Naive thymus-derived CD4-positive, alpha-beta T cell (primary cell): ENCODE measurements around the gene RNF167. TPM values are rescaled to one million over a fixed set of nuclear protein-coding genes. Genes with fewer than 3 reads are reported as not detected.

Experiments used
- ATAC-seq: fragments of 150-1000 bp; cut with Tn5 transposase; 2 replicates; pipeline ENCODE4 v1.10.0; 2021; ENCODE audit warnings: mild to moderate bottlenecking, moderate library complexity
- CTCF ChIA-PET: fragments of 350-600 bp; sonication (Branson Sonifier 250); formaldehyde crosslinking; loops from one replicate; lab custom pipeline; 2021; ENCODE audit warnings: antibody characterized with exemption; lab: Charles Lee
- POLR2A ChIA-PET: fragments of 350-600 bp; sonication (Branson Sonifier 250); formaldehyde crosslinking; loops from one replicate; lab custom pipeline; 2021; ENCODE audit warnings: antibody characterized with exemption, inconsistent platforms; lab: Charles Lee
- DNase-seq, 9 donors: peaks; one replicate each; pipeline versions ENCODE4 v3.0.0 to v3.0.0-alpha.2; 2020 to 2022; ENCODE audit warnings: mixed read lengths in 1 of 9
- H3K27ac ChIP-seq: one replicate; pipeline ENCODE4 v1.7.0; 2013; ENCODE audit warnings: mild to moderate bottlenecking, low read depth, low read length, moderate library complexity
- H3K27me3 ChIP-seq, 2 donors: one replicate each; pipeline ENCODE4 v1.7.0; 2013; ENCODE audit warnings: low read length in 2 of 2, mild to moderate bottlenecking in 2 of 2, moderate library complexity in 2 of 2; ENCODE audit not compliant: control insufficient read depth in 2 of 2, insufficient read depth in 2 of 2
- H3K36me3 ChIP-seq, 3 experiments: 1 replicate in 2 of 3; 2 replicates in 1 of 3; pipeline ENCODE4 v1.7.0; 2013; ENCODE audit warnings: low read length in 3 of 3, mild to moderate bottlenecking in 3 of 3, moderate library complexity in 1 of 3; ENCODE audit not compliant: insufficient read depth in 3 of 3, control insufficient read depth in 2 of 3
- H3K4me1 ChIP-seq, 2 donors: one replicate each; pipeline ENCODE4 v1.7.0; 2013; ENCODE audit warnings: low read length in 2 of 2, mild to moderate bottlenecking in 2 of 2, moderate library complexity in 1 of 2; ENCODE audit not compliant: control insufficient read depth in 2 of 2, insufficient read depth in 2 of 2
- H3K4me3 ChIP-seq: 2 replicates; pipeline ENCODE4 v1.7.0; 2013; ENCODE audit warnings: mild to moderate bottlenecking, low read length
- H3K9me3 ChIP-seq, 3 experiments: 1 replicate in 2 of 3; 2 replicates in 1 of 3; pipeline ENCODE4 v1.7.0; 2013; ENCODE audit warnings: low read length in 3 of 3; ENCODE audit not compliant: control insufficient read depth in 2 of 3
- H3K27ac Mint-ChIP-seq, 9 donors: one replicate each; pipeline ENCODE4 v1.8.0; 2020 to 2022; ENCODE audit warnings: mixed read lengths in 9 of 9, mild to moderate bottlenecking in 8 of 9, moderate library complexity in 5 of 9, inconsistent platforms in 2 of 9
- H3K27me3 Mint-ChIP-seq, 5 donors: one replicate each; pipeline ENCODE4 v1.8.0; 2021 to 2022; ENCODE audit warnings: mixed read lengths in 5 of 5, mild to moderate bottlenecking in 1 of 5
- H3K36me3 Mint-ChIP-seq, 5 donors: one replicate each; pipeline ENCODE4 v1.8.0; 2020 to 2022; ENCODE audit warnings: mixed read lengths in 5 of 5, mild to moderate bottlenecking in 3 of 5, inconsistent platforms in 1 of 5
- H3K4me1 Mint-ChIP-seq, 7 donors: one replicate each; pipeline ENCODE4 v1.8.0; 2020 to 2022; ENCODE audit warnings: mixed read lengths in 7 of 7, mild to moderate bottlenecking in 3 of 7, inconsistent platforms in 1 of 7
- H3K4me3 Mint-ChIP-seq, 10 donors: one replicate each; pipeline ENCODE4 v1.8.0; 2020 to 2022; ENCODE audit warnings: mild to moderate bottlenecking in 10 of 10, mixed read lengths in 10 of 10, moderate library complexity in 6 of 10, inconsistent platforms in 2 of 10
- H3K9me3 Mint-ChIP-seq, 11 donors: one replicate each; pipeline ENCODE4 v1.8.0; 2020 to 2022; ENCODE audit warnings: mixed read lengths in 11 of 11, mild to moderate bottlenecking in 4 of 11, inconsistent platforms in 1 of 11, moderate library complexity in 1 of 11
- intact Hi-C, 2 donors: fragments of 100-400 bp; cut with micrococcal nuclease; formaldehyde crosslinking; loops; one replicate each; pipeline ENCODE4 v1.15.1; 2023
- polyA plus RNA-seq, 2 donors: library from polyadenylated mRNA; unstranded; fragments of 300-500 nt; fragmentation: Illumina TruSeq; gene quantifications; one replicate each; pipeline ENCODE4 v1.2.3, GENCODE V29; 2021
- total RNA-seq, 6 experiments: library from RNA in 5 of 6; stranded (reverse) in 5 of 6; gene quantifications; 1 replicate in 5 of 6; 2 replicates in 1 of 6; pipeline ENCODE4 v1.2.3 and lab custom pipeline; 2021 to 2026

The RNF167 gene
- total and polyA plus RNA-seq, 7 experiments from 2014 or later, result 25.3 to 248 (median 103) TPM

DNA sequence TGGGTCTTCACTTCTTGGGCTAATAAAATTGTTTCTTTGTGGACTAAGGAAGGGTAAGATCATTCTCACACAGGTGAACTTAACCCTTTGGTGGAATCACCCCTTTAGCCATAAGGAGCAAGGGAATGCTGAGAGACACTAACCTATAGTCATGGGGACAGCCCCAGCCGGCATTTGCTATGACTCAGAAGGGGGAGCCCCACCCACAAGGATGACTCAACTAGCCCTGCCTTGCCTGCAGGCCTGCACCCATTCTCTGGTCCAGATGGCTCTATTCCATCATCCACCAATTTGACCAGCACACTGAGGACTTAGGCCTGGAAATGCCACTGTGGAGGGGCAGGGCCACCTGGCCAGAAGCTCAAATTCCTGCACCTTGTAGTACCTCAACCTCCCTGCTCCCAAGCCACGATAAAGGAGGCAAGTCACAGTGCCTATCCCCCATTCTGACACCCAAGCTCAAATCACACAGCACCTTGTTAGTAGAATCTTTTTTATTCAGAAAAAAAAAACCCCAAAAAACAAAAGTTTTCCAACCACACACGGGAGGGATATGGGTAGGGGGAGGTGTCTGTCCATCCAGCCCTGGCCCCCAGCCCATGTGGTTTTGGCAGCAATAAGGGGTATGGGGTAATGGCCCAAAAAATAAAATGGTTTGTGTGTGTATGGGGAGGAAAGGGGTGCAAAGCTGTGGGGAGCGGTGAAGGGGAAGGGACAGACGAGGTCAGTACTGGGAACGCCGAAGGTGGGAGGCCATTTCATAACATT, 5.3 kb downstream of the RNF167 start:
- Mint-ChIP-seq H3K36me3 (peaks cover 5 to 65% (median 37%) of the 10 kb centered on the region in 5 donors), H3K4me3 (peak overlapping the region; percentile 86 to 100 (median 96)), H3K27ac (peak overlapping the region; percentile 68 to 98 (median 93)), H3K9me3 (peaks cover 0 to 6% (median 0%) of the 10 kb centered on the region in 11 donors), H3K4me1 (peaks cover 58 to 66% (median 60%) of the 10 kb centered on the region in 7 donors), H3K27me3 (peaks cover 0 to 2% (median 0%) of the 10 kb centered on the region in 5 donors)
- H3K36me3 ChIP-seq, result peaks cover 14 to 48% (median 16%) of the 10 kb centered on the region in 3 experiments
- intact Hi-C loops, result loop anchor here (5.0 to 10.0 kb wide), 4 partner anchors 113 to 1709 kb away; partner anchors contain the start of genes ZNF594 (in 2 of the 2), C17orf100 (in 1 of the 2), MED31 (in 1 of the 2) and MINK1 (in 1 of the 2)
- peak overlapping the region; percentile 89 for H3K27ac ChIP-seq
- peak; percentile 32 for ATAC-seq
- H3K9me3 ChIP-seq, result no peaks in the 10 kb centered on the region
- peak in 3 of 9 donors; percentile 35 to 83 (median 70) for DNase-seq
- no peaks in the 10 kb centered on the region for H3K27me3 ChIP-seq
- H3K4me1 ChIP-seq, result peaks cover 51 to 52% of the 10 kb centered on the region in 2 donors
- ChIA-PET POLR2A (interaction anchor here (0.5 to 13.0 kb wide), 11 partner anchors 23 to 305 kb away, joined by 3 to 278 read pairs (median 4); partner anchors contain the start of genes C17orf107, CAMTA2, INCA1 and KIF1C), CTCF (interaction anchor here (0.6 to 2.1 kb wide), 2 partner anchors 22 to 46 kb away, joined by 3 to 9 read pairs; partner anchors contain the start of gene SPAG7)
- peak overlapping the region; percentile 56 for H3K4me3 ChIP-seq

DNA sequence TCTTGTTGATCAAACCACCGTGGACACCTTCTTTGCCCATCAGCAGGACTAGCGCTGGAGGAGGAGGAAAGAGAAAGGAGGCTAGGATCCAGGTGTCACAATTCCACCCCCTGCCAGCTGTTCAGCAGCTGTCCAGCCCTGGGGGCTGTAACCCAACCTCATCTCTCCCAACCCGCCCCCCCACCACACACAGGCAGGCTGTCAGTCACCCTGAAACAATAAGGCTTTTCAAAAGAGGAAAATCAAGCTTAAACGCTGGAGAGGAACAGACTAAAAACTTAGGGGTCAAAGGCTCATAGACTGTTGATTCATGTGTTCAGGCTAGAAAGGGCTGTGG, 5.8 kb downstream of the RNF167 start:
- H3K4me3 Mint-ChIP-seq, result peak overlapping the region; percentile 92 to 100 (median 96)
- H3K36me3 Mint-ChIP-seq, result peaks cover 5 to 62% (median 37%) of the 10 kb centered on the region in 5 donors
- H3K9me3 Mint-ChIP-seq, result peaks cover 0 to 6% (median 0%) of the 10 kb centered on the region in 11 donors
- CTCF ChIA-PET, result interaction anchor here (0.6 to 2.1 kb wide), 2 partner anchors 21 to 46 kb away, joined by 3 to 9 read pairs; partner anchors contain the start of gene SPAG7
- Histone ChIP-seq H3K4me3 (peak overlapping the region; percentile 98), H3K27me3 (no peaks in the 10 kb centered on the region), H3K27ac (peak overlapping the region; percentile 89), H3K9me3 (no peaks in the 10 kb centered on the region), H3K4me1 (peaks cover 51 to 57% of the 10 kb centered on the region in 2 donors), H3K36me3 (peaks cover 14 to 46% (median 16%) of the 10 kb centered on the region in 3 experiments)
- peaks cover 0 to 2% (median 0%) of the 10 kb centered on the region in 5 donors for H3K27me3 Mint-ChIP-seq
- peak overlapping the region in 8 of 9 donors; percentile 92 to 98 (median 94) for H3K27ac Mint-ChIP-seq
- H3K4me1 Mint-ChIP-seq, result peaks cover 63 to 70% (median 64%) of the 10 kb centered on the region in 7 donors
- ATAC-seq, result no peak
- POLR2A ChIA-PET, result interaction anchor here (0.5 to 13.0 kb wide), 11 partner anchors 22 to 304 kb away, joined by 3 to 278 read pairs (median 4); partner anchors contain the start of genes C17orf107, CAMTA2, INCA1 and KIF1C
- intact Hi-C loops, result loop anchor here (2.0 to 10.0 kb wide), 5 partner anchors 113 to 1709 kb away; partner anchors contain the start of genes MINK1 (in 2 of the 2), ZNF594 (in 2 of the 2), C17orf100 (in 1 of the 2) and MED31 (in 1 of the 2)
- no peak for DNase-seq

DNA sequence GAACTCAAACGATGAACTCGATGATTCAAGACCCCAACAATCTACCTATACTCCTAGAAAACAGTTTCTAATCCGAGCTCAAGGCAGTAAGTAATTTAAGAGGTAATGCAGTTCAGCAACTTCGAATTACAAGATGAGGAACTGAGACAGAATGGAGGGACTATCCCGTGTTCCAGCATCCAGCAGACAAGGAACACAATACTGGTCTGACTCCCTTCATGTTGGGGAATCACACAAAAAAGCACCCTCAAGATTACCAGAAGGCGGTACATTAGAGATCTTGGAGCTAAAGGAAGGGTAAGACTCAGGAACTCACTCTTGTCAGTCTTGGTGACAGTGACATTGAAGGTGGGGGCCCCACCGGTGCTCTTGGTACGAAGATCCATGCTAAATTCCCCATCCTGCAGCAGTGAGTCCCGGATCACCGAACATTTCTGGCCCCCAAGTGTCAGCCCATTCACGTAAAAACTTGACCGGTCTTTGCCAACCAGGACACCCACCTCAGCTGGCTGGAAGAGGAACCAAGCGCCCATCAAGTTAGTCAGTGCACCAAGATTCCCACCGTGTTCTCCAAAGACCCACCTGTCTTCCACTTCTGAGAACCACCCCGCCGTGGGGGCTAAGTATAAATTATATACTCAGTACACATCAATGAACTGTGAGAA, 6.4 kb downstream of the RNF167 start:
- intact Hi-C loops, result loop anchor here (2.0 to 10.0 kb wide), 5 partner anchors 114 to 1708 kb away; partner anchors contain the start of genes MINK1 (in 2 of the 2), ZNF594 (in 2 of the 2), C17orf100 (in 1 of the 2) and MED31 (in 1 of the 2)
- POLR2A ChIA-PET, result interaction anchor here (0.8 to 13.0 kb wide), 10 partner anchors 22 to 156 kb away, joined by 3 to 278 read pairs (median 4); partner anchors contain the start of genes C17orf107, CAMTA2, INCA1 and KIF1C
- ATAC-seq, result no peak

DNA sequence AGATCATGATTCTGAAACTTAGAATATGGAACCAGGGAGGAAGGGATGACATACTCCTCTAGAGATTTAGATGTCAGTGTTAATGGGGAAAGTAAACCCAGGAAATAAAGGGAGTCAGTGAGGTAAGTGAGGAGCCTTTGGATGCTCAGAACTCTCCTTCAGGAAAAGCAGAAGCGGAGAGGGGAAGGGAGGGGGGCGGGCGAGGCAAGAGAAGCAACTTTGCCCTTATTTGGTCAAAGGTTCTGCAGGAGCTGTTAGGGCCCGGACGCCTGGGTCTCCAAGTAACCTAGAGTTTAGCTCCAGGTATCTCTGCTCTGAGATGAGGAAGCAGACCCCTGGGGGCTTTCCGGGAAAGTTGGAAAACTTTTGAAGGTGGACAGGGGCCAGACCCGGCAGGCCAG, 6.9 kb downstream of the RNF167 start:
- intact Hi-C loops, result loop anchor here (2.0 to 10.0 kb wide), 5 partner anchors 114 to 1708 kb away; partner anchors contain the start of genes MINK1 (in 2 of the 2), ZNF594 (in 2 of the 2), C17orf100 (in 1 of the 2) and MED31 (in 1 of the 2)
- H3K36me3 Mint-ChIP-seq, result peaks cover 5 to 51% (median 30%) of the 10 kb centered on the region in 5 donors
- Histone ChIP-seq H3K9me3 (no peaks in the 10 kb centered on the region), H3K27ac (peak overlapping the region; percentile 89), H3K27me3 (no peaks in the 10 kb centered on the region), H3K4me1 (peaks cover 46 to 54% of the 10 kb centered on the region in 2 donors), H3K4me3 (peak overlapping the region; percentile 98), H3K36me3 (peaks cover 14 to 46% (median 16%) of the 10 kb centered on the region in 3 experiments)
- peaks cover 53 to 64% (median 62%) of the 10 kb centered on the region in 7 donors for H3K4me1 Mint-ChIP-seq
- ChIA-PET POLR2A (interaction anchor here (0.6 to 13.0 kb wide), 12 partner anchors 8 to 235 kb away, joined by 3 to 278 read pairs (median 8); partner anchors contain the start of genes C17orf107, CAMTA2, INCA1 and KIF1C), CTCF (interaction anchor here (2.1 to 2.3 kb wide), 2 partner anchors 20 kb away, joined by 9 to 12 read pairs; partner anchors contain the start of gene SPAG7)
- peaks cover 0 to 5% (median 0%) of the 10 kb centered on the region in 11 donors for H3K9me3 Mint-ChIP-seq
- peak overlapping the region; percentile 70 to 98 (median 93) for H3K27ac Mint-ChIP-seq
- peaks cover 0 to 2% (median 0%) of the 10 kb centered on the region in 5 donors for H3K27me3 Mint-ChIP-seq
- DNase-seq (no peak), ATAC-seq (no peak)
- peak overlapping the region; percentile 92 to 100 (median 96) for H3K4me3 Mint-ChIP-seq

More for the DNA sequence above, 6.4 kb downstream of the RNF167 start:
- H3K27ac Mint-ChIP-seq, result peak overlapping the region; percentile 70 to 98 (median 93)
- peaks cover 51 to 57% of the 10 kb centered on the region in 2 donors for H3K4me1 ChIP-seq
- H3K27me3 ChIP-seq, result no peaks in the 10 kb centered on the region
- CTCF ChIA-PET, result interaction anchor here (2.1 kb wide), 1 partner anchor 21 kb away, joined by 9 read pairs; the partner anchor contains the start of gene SPAG7
- peaks cover 0 to 2% (median 0%) of the 10 kb centered on the region in 5 donors for H3K27me3 Mint-ChIP-seq
- no peaks in the 10 kb centered on the region for H3K9me3 ChIP-seq
- peak overlapping the region; percentile 89 for H3K27ac ChIP-seq
- H3K4me3 Mint-ChIP-seq, result peak overlapping the region; percentile 92 to 100 (median 96)
- peaks cover 59 to 70% (median 65%) of the 10 kb centered on the region in 7 donors for H3K4me1 Mint-ChIP-seq
- H3K36me3 Mint-ChIP-seq, result peaks cover 5 to 57% (median 34%) of the 10 kb centered on the region in 5 donors
- no peak for DNase-seq
- H3K36me3 ChIP-seq, result peaks cover 14 to 46% (median 16%) of the 10 kb centered on the region in 3 experiments
- peaks cover 0 to 6% (median 0%) of the 10 kb centered on the region in 11 donors for H3K9me3 Mint-ChIP-seq
- peak overlapping the region; percentile 98 for H3K4me3 ChIP-seq

DNA sequence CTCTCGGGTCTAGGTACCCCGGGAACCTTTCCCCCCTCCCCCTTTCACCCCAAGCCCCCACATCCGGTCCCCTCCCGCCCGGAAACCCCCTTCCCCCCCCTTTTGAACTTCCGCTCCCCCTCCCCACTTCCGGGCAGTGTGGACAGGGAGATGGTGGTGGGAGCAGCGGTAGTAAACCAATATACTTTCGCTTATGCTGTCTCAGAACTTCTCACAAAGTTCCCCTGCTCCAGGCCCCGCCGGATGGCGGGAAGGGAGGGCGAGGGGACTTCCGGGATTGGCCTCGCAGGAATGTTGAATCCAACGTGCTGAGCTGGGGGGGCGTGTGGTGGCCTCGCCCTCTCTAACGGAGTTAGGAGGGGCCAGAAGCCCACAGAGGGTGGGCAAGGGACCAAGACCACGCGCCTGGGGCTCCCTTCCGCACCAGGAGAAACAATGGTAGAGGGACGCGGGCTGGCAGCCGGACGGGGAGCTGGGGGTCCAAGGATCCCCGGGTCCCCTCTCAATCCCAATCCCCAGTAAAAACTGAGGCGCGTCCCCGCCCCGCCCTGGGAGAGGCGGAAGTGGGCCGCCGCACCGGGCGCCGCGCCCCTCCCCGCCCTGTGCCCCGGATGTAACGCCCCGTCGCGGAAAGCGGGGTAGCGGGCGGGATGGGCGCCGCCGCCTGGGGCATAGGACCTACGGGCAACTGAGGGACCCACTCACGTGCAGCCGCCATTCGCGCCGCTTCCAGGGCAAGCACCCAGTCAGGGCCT, 7.5 kb downstream of the RNF167 start:
- ChIA-PET CTCF (interaction anchor here (1.4 to 2.3 kb wide), 2 partner anchors 14 to 20 kb away, joined by 4 to 12 read pairs; partner anchors contain the start of gene SPAG7), POLR2A (interaction anchor here (0.6 to 13.0 kb wide), 19 partner anchors 9 to 804 kb away, joined by 3 to 278 read pairs (median 5); partner anchors contain the start of genes C17orf107, CAMTA2, INCA1 and KIF1C)
- Mint-ChIP-seq H3K27me3 (peaks cover 0 to 2% (median 0%) of the 10 kb centered on the region in 5 donors), H3K36me3 (peaks cover 5 to 45% (median 25%) of the 10 kb centered on the region in 5 donors), H3K4me3 (peak overlapping the region; percentile 92 to 100 (median 98)), H3K9me3 (peaks cover 0 to 5% (median 0%) of the 10 kb centered on the region in 11 donors), H3K4me1 (peaks cover 48 to 59% (median 56%) of the 10 kb centered on the region in 7 donors), H3K27ac (peak overlapping the region; percentile 81 to 98 (median 94))
- Histone ChIP-seq H3K27me3 (no peaks in the 10 kb centered on the region), H3K9me3 (no peaks in the 10 kb centered on the region), H3K36me3 (peaks cover 14 to 42% (median 16%) of the 10 kb centered on the region in 3 experiments), H3K27ac (peak overlapping the region; percentile 89), H3K4me3 (peak overlapping the region; percentile 98), H3K4me1 (peaks cover 41 to 48% of the 10 kb centered on the region in 2 donors)
- DNase-seq (peak; percentile 51 to 81 (median 66)), ATAC-seq (peak; percentile 35)
- intact Hi-C loops, result loop anchor here (1.0 to 10.0 kb wide), 13 partner anchors 7 to 1707 kb away; partner anchors contain the start of genes INCA1 (in 2 of the 2), KIF1C (in 2 of the 2), MINK1 (in 2 of the 2) and NUP88 (in 2 of the 2)
